Measurements from ENCODE around the gene NADSYN1.

NADSYN1 gene

DNA sequence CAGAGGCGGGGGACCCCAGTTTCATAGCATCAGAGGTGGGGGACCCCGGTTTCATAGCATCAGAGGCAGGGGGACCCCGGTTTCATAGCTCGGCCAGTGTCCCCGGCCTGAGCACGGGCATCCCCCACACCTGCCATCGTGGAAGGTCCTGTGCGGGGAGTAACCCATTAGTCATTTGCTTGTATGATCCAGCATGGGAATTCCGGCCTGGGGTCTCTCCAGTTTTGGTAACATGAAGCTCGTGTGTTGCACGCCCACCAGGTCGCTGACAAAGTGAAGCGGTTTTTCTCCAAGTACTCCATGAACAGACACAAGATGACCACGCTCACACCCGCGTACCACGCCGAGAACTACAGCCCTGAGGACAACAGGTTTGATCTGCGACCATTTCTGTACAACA lies 45.1 kb downstream of the NADSYN1 start:
- no peak for DNase-seq (ENCODE audit: low read depth)
- H3K4me3 ChIP-seq (ENCODE audit: low read length) = no peak overlapping the region
- TF ChIP-seq, protein P1, sequence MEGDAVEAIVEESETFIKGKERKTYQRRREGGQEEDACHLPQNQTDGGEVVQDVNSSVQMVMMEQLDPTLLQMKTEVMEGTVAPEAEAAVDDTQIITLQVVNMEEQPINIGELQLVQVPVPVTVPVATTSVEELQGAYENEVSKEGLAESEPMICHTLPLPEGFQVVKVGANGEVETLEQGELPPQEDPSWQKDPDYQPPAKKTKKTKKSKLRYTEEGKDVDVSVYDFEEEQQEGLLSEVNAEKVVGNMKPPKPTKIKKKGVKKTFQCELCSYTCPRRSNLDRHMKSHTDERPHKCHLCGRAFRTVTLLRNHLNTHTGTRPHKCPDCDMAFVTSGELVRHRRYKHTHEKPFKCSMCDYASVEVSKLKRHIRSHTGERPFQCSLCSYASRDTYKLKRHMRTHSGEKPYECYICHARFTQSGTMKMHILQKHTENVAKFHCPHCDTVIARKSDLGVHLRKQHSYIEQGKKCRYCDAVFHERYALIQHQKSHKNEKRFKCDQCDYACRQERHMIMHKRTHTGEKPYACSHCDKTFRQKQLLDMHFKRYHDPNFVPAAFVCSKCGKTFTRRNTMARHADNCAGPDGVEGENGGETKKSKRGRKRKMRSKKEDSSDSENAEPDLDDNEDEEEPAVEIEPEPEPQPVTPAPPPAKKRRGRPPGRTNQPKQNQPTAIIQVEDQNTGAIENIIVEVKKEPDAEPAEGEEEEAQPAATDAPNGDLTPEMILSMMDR (conservative IDR thresholded peaks at IDR 0.05; ENCODE audit: low read depth, low read length) = no peak

DNA sequence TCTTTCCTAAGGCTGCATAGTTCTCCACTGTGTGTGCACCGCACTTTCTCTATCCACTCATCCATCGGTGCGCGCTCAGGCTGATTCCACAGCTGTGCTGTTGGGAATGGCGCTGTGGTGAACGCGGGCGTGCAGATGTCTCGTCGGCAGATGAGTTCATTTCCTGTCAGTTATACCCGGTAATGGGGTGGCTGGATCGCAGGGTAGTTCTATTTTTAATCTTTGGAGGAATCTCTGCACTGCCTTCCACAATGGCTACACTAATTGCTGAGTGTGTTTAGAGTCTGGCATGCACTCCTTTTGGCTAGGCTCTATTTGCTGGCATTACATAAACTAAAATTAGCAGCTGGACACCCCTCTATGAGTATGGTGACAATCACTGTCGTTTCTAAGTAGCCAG lies 46.1 kb downstream of the NADSYN1 start:
- TF ChIP-seq, protein P1 (conservative IDR thresholded peaks at IDR 0.05; ENCODE audit: low read depth, low read length) = no peak
- no peak overlapping the region for H3K4me3 ChIP-seq (ENCODE audit: low read length)
- no peak for DNase-seq (ENCODE audit: low read depth)

DNA sequence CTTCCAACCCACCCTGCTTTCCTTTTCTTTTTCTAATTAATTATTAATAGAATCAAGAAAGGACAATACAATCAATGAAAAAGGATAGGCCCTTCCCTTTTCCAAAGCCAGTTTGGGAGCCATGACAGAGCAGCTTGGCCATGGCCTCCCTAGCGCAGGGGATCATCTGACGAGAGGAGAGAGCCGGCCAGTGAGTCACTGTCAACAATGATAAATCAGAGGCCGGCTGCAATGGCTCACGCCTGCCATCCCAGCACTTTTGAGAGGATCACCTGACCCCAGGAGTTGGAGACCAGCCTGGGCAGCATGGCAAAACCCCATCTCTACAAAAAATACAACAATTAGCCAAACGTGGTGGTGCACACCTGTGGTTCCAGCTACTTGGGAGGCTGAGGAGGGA lies 46.5 kb downstream of the NADSYN1 start:
- no peak for DNase-seq (ENCODE audit: low read depth)
- TF ChIP-seq, protein P1 (conservative IDR thresholded peaks at IDR 0.05; ENCODE audit: low read depth, low read length) = no peak
- no peak overlapping the region for H3K4me3 ChIP-seq (ENCODE audit: low read length)

DNA sequence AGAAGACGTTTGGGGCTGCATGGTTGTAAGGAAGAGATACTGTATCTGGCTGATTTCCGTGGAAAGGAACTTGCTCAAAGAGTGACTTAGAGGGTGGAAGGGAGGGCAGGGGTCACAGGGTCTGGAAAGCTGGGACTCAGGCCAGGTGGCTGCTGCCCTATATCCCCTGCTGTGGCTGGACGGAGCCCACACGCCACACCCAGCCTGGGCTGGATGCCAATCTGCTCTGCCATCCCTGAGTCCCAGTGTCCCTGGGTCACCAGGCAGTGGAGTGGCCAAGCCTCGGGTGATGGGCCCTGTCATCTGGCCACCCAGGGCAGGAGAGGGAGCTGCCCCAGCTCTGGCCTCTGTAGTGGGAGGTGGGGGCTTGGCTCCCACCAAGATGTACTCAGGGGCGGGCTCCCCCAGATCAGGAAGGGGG lies 47.6 kb downstream of the NADSYN1 start:
- DNase-seq (ENCODE audit: low read depth) = no peak
- TF ChIP-seq, protein P1 (conservative IDR thresholded peaks at IDR 0.05; ENCODE audit: low read depth, low read length) = no peak
- no peak overlapping the region for H3K4me3 ChIP-seq (ENCODE audit: low read length)

DNA sequence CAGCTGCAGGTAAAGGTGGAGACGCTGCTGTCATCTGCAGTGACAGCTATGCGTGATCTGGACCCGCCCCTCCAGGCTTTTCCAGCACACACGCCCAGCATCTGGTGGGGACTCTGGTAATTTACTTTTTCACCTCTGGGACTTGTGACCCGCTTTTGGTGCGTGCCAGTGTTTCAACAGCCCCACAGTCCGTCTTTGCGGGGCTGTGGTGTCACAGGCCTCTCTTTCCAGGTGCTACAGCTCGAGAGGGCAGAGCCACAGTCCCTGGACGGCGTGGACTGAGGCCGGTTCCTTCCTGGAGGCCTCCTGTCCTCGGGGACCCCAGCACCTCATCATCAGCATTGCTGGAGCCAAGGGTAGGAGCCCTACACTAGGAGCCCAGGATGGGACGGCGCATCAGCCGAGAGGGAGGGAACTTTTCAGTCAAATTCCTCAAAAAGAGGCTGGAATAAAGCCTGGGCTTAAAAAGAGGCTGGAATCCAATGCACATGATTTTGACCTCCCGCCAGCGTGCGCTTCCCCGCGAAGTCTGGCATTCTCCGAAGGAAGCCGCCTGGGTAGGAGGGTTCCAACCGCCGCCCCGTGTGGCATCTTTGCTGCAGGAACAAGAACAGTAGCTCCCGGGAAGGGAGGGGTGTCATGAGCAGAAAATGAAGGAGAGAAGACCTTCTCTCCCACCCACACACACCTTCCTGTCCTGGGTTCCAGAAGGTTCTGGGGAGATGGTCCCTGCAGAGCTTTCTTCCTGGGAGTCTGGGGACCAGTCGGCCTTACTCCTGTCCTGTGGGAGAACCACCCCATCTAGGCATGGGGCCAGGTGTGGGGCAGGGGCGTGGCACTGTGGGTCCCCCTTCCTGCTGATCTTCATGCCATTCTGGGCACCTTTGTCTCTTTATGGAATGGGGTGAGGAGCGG lies 48.3 kb downstream of the NADSYN1 start:
- H3K4me3 ChIP-seq (ENCODE audit: low read length) = no peak overlapping the region
- DNase-seq (ENCODE audit: low read depth) = no peak
- TF ChIP-seq, protein P1 (conservative IDR thresholded peaks at IDR 0.05; ENCODE audit: low read depth, low read length) = no peak

DNA sequence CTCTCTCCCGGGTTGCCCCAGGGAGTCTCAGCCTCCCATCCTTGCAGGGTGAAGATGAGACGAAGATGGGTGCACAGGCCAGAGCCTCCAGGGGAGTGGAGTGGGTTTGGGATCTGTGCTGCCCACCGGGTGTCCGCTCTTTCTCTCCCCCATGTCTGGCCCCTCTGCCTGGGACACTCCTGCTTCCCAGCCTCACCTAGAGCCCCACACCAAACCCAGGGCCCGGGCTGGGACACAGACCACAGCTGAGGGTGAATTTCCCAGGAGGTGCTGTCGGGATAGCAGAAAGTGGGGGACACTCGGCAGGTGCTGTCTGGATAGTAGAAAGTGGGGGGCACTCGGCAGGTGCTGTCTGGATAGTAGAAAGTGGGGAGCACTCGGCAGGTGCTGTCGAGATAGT lies 49.0 kb downstream of the NADSYN1 start:
- TF ChIP-seq, protein P1 (conservative IDR thresholded peaks at IDR 0.05; ENCODE audit: low read depth, low read length) = no peak
- DNase-seq (ENCODE audit: low read depth) = no peak
- H3K4me3 ChIP-seq (ENCODE audit: low read length) = no peak overlapping the region

DNA sequence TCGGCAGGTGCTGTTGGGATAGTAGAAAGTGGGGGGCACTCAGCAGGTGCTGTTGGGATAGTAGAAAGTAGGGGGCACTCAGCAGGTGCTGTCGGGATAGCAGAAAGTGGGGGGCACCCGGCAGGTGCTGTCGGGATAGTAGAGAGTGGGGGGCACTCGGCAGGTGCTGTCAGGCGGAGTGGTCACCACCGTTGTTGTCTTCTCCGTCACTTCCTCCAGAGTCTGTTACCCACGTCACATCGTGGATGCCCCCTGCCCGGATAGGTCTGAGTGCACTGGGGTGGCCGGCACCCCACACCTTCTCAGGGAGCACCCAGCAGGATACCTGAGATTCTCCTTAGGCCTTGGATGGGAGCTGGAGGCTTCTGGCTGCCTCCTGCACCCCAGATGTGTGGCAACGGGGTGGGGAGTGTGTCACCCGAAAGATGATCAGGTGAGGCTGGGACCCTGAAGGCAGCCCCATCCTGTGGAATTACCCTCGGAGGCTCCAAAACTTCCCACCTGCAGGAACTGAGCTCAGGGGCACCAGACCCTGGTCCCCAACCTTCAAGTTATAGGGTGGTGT lies 50.0 kb downstream of the NADSYN1 start:
- no peak overlapping the region for H3K4me3 ChIP-seq (ENCODE audit: low read length)
- DNase-seq (ENCODE audit: low read depth) = no peak
- TF ChIP-seq, protein P1 (conservative IDR thresholded peaks at IDR 0.05; ENCODE audit: low read depth, low read length) = no peak

Data from retinal pigment epithelial cell (primary cell).